ENCODE measurements around the gene AMIGO3.

AMIGO3 gene

DNA sequence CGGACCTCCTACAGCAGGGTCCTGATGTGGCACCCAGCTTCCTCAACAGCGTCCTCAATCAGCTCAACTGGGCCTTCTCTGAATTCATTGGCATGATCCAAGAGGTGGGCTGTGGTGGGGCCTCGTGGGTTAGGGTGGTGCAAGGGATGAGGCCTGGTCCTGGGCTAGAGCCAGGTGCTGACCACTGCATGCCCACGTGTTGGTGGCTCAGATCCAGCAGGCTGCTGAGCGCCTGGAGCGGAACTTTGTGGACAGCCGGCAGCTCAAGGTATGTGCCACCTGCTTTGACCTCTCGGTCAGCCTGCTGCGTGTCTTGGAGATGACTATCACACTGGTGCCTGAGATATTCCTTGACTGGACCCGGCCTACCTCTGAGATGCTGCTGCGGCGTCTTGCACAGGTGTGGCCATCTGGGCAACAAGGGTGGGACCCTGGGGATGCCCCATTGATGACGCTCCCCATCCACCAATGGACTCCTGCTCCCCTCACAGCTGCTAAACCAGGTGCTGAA lies 3.8 kb downstream of the AMIGO3 start:
- no peak for TF ChIP-seq RAD21 (IDR thresholded peaks at IDR 0.05; ENCODE audit: low read depth)
- no peak for TF ChIP-seq EP300 (IDR thresholded peaks at IDR 0.05; ENCODE audit: borderline replicate concordance)
- TF ChIP-seq, protein P1, sequence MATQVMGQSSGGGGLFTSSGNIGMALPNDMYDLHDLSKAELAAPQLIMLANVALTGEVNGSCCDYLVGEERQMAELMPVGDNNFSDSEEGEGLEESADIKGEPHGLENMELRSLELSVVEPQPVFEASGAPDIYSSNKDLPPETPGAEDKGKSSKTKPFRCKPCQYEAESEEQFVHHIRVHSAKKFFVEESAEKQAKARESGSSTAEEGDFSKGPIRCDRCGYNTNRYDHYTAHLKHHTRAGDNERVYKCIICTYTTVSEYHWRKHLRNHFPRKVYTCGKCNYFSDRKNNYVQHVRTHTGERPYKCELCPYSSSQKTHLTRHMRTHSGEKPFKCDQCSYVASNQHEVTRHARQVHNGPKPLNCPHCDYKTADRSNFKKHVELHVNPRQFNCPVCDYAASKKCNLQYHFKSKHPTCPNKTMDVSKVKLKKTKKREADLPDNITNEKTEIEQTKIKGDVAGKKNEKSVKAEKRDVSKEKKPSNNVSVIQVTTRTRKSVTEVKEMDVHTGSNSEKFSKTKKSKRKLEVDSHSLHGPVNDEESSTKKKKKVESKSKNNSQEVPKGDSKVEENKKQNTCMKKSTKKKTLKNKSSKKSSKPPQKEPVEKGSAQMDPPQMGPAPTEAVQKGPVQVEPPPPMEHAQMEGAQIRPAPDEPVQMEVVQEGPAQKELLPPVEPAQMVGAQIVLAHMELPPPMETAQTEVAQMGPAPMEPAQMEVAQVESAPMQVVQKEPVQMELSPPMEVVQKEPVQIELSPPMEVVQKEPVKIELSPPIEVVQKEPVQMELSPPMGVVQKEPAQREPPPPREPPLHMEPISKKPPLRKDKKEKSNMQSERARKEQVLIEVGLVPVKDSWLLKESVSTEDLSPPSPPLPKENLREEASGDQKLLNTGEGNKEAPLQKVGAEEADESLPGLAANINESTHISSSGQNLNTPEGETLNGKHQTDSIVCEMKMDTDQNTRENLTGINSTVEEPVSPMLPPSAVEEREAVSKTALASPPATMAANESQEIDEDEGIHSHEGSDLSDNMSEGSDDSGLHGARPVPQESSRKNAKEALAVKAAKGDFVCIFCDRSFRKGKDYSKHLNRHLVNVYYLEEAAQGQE (IDR thresholded peaks at IDR 0.05; ENCODE audit: low read depth) = no peak
- TF ChIP-seq TEAD4 (IDR thresholded peaks at IDR 0.05) = no peak
- TF ChIP-seq, protein P2, sequence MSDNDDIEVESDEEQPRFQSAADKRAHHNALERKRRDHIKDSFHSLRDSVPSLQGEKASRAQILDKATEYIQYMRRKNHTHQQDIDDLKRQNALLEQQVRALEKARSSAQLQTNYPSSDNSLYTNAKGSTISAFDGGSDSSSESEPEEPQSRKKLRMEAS (IDR thresholded peaks at IDR 0.05) = no peak
- TF ChIP-seq, protein P3, sequence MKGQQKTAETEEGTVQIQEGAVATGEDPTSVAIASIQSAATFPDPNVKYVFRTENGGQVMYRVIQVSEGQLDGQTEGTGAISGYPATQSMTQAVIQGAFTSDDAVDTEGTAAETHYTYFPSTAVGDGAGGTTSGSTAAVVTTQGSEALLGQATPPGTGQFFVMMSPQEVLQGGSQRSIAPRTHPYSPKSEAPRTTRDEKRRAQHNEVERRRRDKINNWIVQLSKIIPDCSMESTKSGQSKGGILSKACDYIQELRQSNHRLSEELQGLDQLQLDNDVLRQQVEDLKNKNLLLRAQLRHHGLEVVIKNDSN (IDR thresholded peaks at IDR 0.05) = no peak
- TF ChIP-seq EGR1 (IDR thresholded peaks at IDR 0.05) = no peak
- TF ChIP-seq CREB1 (IDR thresholded peaks at IDR 0.05; ENCODE audit: low read depth) = no peak
- no peak for TF ChIP-seq TAF1 (IDR thresholded peaks at IDR 0.05; ENCODE audit: low read depth)
- no peak for TF ChIP-seq CEBPB (IDR thresholded peaks at IDR 0.05)
- TF ChIP-seq ZBTB7A (IDR thresholded peaks at IDR 0.05; ENCODE audit: low read depth) = no peak
- no peak for TF ChIP-seq NFIC (IDR thresholded peaks at IDR 0.05)
- TF ChIP-seq YY1 (IDR thresholded peaks at IDR 0.05; ENCODE audit: low read depth) = no peak
- no peak for TF ChIP-seq FOXM1 (IDR thresholded peaks at IDR 0.05; ENCODE audit: borderline replicate concordance, low read depth)
- no peak for TF ChIP-seq TCF12 (IDR thresholded peaks at IDR 0.05; ENCODE audit: low read depth)

DNA sequence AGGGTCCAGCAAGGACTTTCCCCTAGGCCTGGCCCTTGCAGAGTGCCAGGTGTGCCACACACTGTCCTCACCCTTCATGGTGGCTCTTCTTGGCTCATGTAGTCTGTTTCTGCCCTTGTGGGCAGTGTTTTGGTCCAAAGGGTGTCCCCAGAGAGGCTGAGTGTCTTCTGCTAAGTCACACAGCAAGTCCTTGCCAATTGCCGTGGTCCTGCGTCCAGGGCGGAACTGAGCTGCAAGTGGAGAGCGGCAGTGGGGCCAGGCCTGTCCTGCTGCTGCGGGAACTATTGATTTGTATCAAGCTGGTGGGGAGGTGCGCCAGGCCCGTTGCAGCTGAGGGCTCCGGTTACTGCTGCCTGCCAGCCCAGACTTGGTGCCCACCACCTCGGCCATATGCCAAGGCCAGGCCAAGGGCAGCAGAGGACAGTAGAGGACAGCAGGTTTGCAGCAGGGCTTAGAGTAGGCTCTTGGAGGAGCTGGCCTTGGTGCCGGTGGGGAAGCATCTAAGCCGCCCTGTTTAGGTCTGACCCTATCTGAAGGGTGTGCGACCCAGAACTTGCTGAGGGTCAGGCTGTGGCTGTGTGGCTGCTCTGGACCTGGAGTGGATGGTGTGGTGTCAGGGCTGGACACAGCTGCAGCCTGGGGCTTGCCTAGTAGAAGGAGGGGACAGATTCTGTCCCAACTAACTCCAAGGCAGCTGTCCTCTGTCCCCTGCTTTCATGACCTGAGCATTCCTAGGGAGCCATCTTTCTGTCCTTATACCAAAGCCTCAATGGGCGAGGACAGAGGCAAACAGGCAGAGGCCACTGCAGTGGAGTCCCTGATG lies 4.5 kb downstream of the AMIGO3 start:
- no peak for TF ChIP-seq RAD21 (IDR thresholded peaks at IDR 0.05; ENCODE audit: low read depth)
- no peak for TF ChIP-seq TAF1 (IDR thresholded peaks at IDR 0.05; ENCODE audit: low read depth)
- no peak for TF ChIP-seq CEBPB (IDR thresholded peaks at IDR 0.05)
- no peak for TF ChIP-seq EP300 (IDR thresholded peaks at IDR 0.05; ENCODE audit: borderline replicate concordance)
- no peak for TF ChIP-seq TEAD4 (IDR thresholded peaks at IDR 0.05)
- TF ChIP-seq, protein P1 (IDR thresholded peaks at IDR 0.05; ENCODE audit: low read depth) = peak; percentile 58
- no peak for TF ChIP-seq ZBTB7A (IDR thresholded peaks at IDR 0.05; ENCODE audit: low read depth)
- TF ChIP-seq NFIC (IDR thresholded peaks at IDR 0.05) = no peak
- no peak for TF ChIP-seq EGR1 (IDR thresholded peaks at IDR 0.05)

DNA sequence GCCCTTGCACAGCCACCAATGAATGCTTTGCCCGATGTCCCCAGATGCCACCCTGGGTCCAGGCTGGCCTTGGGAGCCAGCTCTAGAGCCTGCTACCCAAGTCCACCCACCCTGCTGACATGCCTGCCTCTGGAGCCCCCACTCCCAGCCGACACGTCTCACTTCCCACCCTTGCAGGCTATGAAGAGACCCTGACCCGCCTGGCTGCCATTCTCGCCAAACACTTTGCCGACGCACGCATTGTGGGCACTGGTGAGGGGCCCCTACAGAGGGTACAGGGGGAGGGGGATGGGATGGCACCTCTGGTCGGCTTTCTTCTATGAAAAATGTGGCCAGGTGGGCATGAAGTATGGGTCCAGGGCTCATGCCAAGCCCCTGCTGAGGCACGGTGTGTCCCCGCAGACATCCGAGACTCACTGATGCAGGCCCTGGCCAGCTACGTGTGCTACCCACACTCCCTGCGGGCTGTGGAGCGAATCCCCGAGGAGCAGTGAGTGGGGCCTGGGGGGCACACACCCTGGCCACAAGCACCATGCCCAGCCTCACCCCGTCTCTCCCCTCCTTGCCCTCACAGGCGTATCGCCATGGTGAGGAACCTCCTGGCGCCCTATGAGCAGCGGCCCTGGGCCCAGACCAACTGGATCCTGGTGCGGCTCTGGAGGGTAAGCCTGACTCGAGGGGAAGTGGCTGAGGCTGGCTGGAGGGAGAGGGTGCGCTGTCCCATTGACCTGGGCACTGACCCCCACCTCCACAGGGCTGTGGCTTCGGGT lies 6.0 kb downstream of the AMIGO3 start:
- TF ChIP-seq EP300 (IDR thresholded peaks at IDR 0.05; ENCODE audit: borderline replicate concordance) = no peak
- TF ChIP-seq TAF1 (IDR thresholded peaks at IDR 0.05; ENCODE audit: low read depth) = no peak
- TF ChIP-seq TCF12 (IDR thresholded peaks at IDR 0.05; ENCODE audit: low read depth) = no peak
- no peak for TF ChIP-seq ZBTB7A (IDR thresholded peaks at IDR 0.05; ENCODE audit: low read depth)
- TF ChIP-seq FOXM1 (IDR thresholded peaks at IDR 0.05; ENCODE audit: borderline replicate concordance, low read depth) = no peak
- TF ChIP-seq, protein P1 (IDR thresholded peaks at IDR 0.05; ENCODE audit: low read depth) = no peak
- TF ChIP-seq, protein P2 (IDR thresholded peaks at IDR 0.05) = no peak
- TF ChIP-seq EGR1 (IDR thresholded peaks at IDR 0.05) = no peak
- no peak for TF ChIP-seq RAD21 (IDR thresholded peaks at IDR 0.05; ENCODE audit: low read depth)
- TF ChIP-seq, protein P3 (IDR thresholded peaks at IDR 0.05) = no peak
- TF ChIP-seq TEAD4 (IDR thresholded peaks at IDR 0.05) = no peak

Data from Ishikawa (cell line).